Coronary artery (tissue), 2 donors: ENCODE data around the gene LY86.

Experiments
- DNase-seq: peaks from one replicate; pipeline ENCODE4 v3.0.0-alpha.2; 2017; ENCODE audit warnings: low spot score
- H3K27ac ChIP-seq, 2 donors: fragments of 200-600 bp; sonication (generic); one replicate each; pipeline ENCODE4 v1.5.1; 2016 to 2019
- H3K4me3 ChIP-seq: fragments of 200-600 bp; sonication (generic); 2 replicates; pipeline ENCODE4 v1.5.1; 2016; ENCODE audit warnings: mild to moderate bottlenecking, moderate library complexity
- CTCF ChIP-seq: fragments of 200-600 bp; sonication (generic); IDR thresholded peaks from one replicate; pipeline ENCODE4 v1.5.1; 2019; ENCODE audit warnings: antibody characterized with exemption

Gene LY86

GRCh38 chr6:6595952-6596351 is 7.4 kb downstream of the LY86 start:
- DNase-seq: no peak
- Histone ChIP-seq H3K4me3 (no peak overlapping the region), H3K27ac (no peak overlapping the region)
- TF ChIP-seq CTCF: no peak

GRCh38 chr6:6596529-6597328 is 8.2 kb downstream of the LY86 start:
- TF ChIP-seq CTCF: no peak
- no peak for DNase-seq
- H3K4me3 ChIP-seq: no peak overlapping the region
- no peak overlapping the region for H3K27ac ChIP-seq

- TF ChIP-seq CTCF: no peak
- Histone ChIP-seq H3K4me3 (no peak overlapping the region), H3K27ac (no peak overlapping the region)
- no peak for DNase-seq
These were observed 9.2 kb downstream of the LY86 start for GRCh38 chr6:6597682-6598081.

GRCh38 chr6:6599468-6599873 is 11.0 kb downstream of the LY86 start:
- no peak overlapping the region for H3K27ac ChIP-seq
- no peak for DNase-seq
- H3K4me3 ChIP-seq: no peak overlapping the region
- no peak for TF ChIP-seq CTCF

GRCh38 chr6:6600875-6601274 is 12.4 kb downstream of the LY86 start:
- TF ChIP-seq CTCF: no peak
- Histone ChIP-seq H3K27ac (no peak overlapping the region), H3K4me3 (no peak overlapping the region)
- DNase-seq: no peak

- TF ChIP-seq CTCF: no peak
- Histone ChIP-seq H3K4me3 (no peak overlapping the region), H3K27ac (no peak overlapping the region)
- no peak for DNase-seq
These were observed 13.7 kb downstream of the LY86 start for GRCh38 chr6:6602262-6602661.

GRCh38 chr6:6603317-6603716 is 14.8 kb downstream of the LY86 start:
- no peak for TF ChIP-seq CTCF
- no peak for DNase-seq
- no peak overlapping the region for H3K4me3 ChIP-seq
- no peak overlapping the region for H3K27ac ChIP-seq
